Activated naive CD4-positive, alpha-beta T cell treated with anti-CD3 and anti-CD28 coated beads, Interleukin-2, amount 10 ng/mL, durations not matched to agents 7 days and 5 days (primary cell): ENCODE results near the gene SPDYE4.

Experiments
- CTCF ChIA-PET: fragments of 350-600 bp; sonication (Branson Sonifier 250); formaldehyde crosslinking; loops from one replicate; lab custom pipeline; 2021; ENCODE audit warnings: antibody characterized with exemption; lab: Charles Lee
- DNase-seq: peaks from one replicate; pipeline ENCODE4 v3.0.0-alpha.2; 2020
- H3K27ac Mint-ChIP-seq: one replicate; pipeline ENCODE4 v1.8.0; 2021; ENCODE audit warnings: mild to moderate bottlenecking, moderate library complexity, mixed read lengths
- H3K27me3 Mint-ChIP-seq: one replicate; pipeline ENCODE4 v1.8.0; 2021; ENCODE audit warnings: mild to moderate bottlenecking, mixed read lengths
- H3K36me3 Mint-ChIP-seq: one replicate; pipeline ENCODE4 v1.8.0; 2021; ENCODE audit warnings: mixed read lengths
- H3K4me1 Mint-ChIP-seq: one replicate; pipeline ENCODE4 v1.8.0; 2021; ENCODE audit warnings: mixed read lengths
- H3K4me3 Mint-ChIP-seq: one replicate; pipeline ENCODE4 v1.8.0; 2021; ENCODE audit warnings: mild to moderate bottlenecking, moderate library complexity, mixed read lengths
- H3K9me3 Mint-ChIP-seq: one replicate; pipeline ENCODE4 v1.8.0; 2021; ENCODE audit warnings: mixed read lengths

SPDYE4 gene

DNA sequence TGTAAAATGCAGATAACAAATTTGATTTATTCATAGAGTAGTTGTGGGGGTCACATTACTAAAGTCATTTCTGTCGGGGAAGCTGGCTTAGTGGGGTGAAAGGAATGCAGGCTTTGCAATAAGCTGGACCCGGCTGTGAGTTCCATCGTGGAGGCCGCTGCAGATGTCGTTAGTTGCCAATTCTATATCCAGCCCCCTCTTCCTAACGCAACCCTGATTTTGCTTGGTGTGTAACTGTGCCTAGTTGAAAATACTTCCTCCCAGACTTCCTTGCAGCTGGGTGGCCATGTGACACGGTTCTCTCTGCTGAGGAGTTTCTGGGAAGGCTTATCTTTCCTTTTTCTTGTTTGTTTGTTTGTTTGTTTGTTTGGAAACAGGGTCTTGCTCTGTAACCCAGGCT, 36.3 kb upstream of the SPDYE4 start:
- DNase-seq = no peak
- CTCF ChIA-PET = interaction anchor here (0.8 to 2.2 kb wide), 2 partner anchors 8 to 9 kb away, joined by 3 to 11 read pairs; no protein-coding TSS in a partner anchor
- no peak overlapping the region for H3K27ac Mint-ChIP-seq
- H3K4me3 Mint-ChIP-seq = no peak overlapping the region
- no peaks in the 10 kb centered on the region for H3K4me1 Mint-ChIP-seq
- peaks cover 2% of the 10 kb centered on the region for H3K9me3 Mint-ChIP-seq
- H3K27me3 Mint-ChIP-seq = peaks cover 21% of the 10 kb centered on the region
- no peaks in the 10 kb centered on the region for H3K36me3 Mint-ChIP-seq

DNA sequence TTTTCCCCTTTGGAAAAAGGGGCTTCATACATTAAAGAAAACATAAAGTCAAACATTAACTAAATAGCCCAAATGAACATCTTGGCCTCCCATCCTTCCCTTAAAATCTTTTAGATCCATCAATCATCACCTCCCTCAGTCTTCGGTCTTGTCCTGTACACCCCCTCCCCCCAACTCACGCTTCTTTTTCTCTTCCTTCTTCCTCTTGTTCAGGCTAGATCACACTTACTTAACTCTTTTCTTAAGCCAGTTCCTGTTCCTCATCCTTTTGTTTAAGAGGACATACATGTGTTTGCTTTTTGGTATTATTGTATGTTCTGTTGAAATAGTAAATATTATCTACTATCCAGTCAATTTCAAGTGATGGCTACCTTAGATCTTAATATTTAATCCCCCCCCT, 35.3 kb upstream of the SPDYE4 start:
- H3K4me3 Mint-ChIP-seq = no peak overlapping the region
- CTCF ChIA-PET = interaction anchor here (0.8 to 2.2 kb wide), 2 partner anchors 8 to 9 kb away, joined by 3 to 11 read pairs; no protein-coding TSS in a partner anchor
- DNase-seq = no peak
- peaks cover 24% of the 10 kb centered on the region for H3K27me3 Mint-ChIP-seq
- H3K9me3 Mint-ChIP-seq = peaks cover 2% of the 10 kb centered on the region
- H3K27ac Mint-ChIP-seq = no peak overlapping the region
- no peaks in the 10 kb centered on the region for H3K4me1 Mint-ChIP-seq
- H3K36me3 Mint-ChIP-seq = no peaks in the 10 kb centered on the region

DNA sequence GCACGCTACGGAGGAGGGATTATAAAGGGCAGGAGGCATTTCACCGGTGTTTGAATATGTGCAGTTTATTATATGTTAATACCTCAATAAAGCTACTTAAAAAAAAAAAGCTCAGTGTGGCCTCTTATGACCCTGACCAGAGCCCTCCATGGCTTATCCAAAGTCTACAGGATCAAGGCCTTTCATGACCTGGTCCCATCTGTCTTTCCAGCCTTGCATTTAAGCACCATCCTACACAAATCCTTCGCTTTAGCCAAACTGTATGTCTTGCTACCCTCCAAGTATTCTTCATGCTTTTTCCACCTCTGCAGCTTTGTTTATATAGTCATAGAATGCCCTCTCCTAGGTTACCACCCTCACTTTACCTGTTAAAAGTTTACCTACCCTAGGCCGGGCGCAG, 34.3 kb upstream of the SPDYE4 start:
- no peak for DNase-seq
- Mint-ChIP-seq H3K36me3 (no peaks in the 10 kb centered on the region), H3K9me3 (peaks cover 2% of the 10 kb centered on the region), H3K4me3 (no peak overlapping the region), H3K27me3 (peaks cover 24% of the 10 kb centered on the region), H3K4me1 (no peaks in the 10 kb centered on the region), H3K27ac (no peak overlapping the region)
- CTCF ChIA-PET = no interaction called here

DNA sequence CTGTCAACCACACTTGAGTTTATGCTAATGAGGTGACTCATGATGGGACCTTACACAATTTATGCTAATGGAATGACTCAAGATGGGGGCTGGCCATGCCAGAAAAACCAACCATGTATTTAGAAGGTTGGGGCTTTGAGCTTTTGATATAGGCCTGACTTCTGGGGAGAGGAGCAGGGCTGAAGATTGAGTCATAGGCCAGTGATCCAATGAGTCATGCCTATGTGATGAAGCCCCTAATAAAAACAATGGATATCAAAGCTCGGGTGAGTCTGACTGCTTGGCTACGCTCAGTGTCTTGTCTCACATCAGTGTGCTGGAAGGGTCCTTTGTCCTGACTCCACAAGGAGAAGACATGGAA, 33.5 kb upstream of the SPDYE4 start:
- H3K27me3 Mint-ChIP-seq = peaks cover 18% of the 10 kb centered on the region
- no peak for DNase-seq
- H3K9me3 Mint-ChIP-seq = peaks cover 2% of the 10 kb centered on the region
- CTCF ChIA-PET = interaction anchor here (0.9 kb wide), 1 partner anchor 206 kb away, joined by 3 read pairs; no protein-coding TSS in a partner anchor
- H3K4me3 Mint-ChIP-seq = no peak overlapping the region
- H3K27ac Mint-ChIP-seq = no peak overlapping the region
- H3K36me3 Mint-ChIP-seq = no peaks in the 10 kb centered on the region
- H3K4me1 Mint-ChIP-seq = no peaks in the 10 kb centered on the region

DNA sequence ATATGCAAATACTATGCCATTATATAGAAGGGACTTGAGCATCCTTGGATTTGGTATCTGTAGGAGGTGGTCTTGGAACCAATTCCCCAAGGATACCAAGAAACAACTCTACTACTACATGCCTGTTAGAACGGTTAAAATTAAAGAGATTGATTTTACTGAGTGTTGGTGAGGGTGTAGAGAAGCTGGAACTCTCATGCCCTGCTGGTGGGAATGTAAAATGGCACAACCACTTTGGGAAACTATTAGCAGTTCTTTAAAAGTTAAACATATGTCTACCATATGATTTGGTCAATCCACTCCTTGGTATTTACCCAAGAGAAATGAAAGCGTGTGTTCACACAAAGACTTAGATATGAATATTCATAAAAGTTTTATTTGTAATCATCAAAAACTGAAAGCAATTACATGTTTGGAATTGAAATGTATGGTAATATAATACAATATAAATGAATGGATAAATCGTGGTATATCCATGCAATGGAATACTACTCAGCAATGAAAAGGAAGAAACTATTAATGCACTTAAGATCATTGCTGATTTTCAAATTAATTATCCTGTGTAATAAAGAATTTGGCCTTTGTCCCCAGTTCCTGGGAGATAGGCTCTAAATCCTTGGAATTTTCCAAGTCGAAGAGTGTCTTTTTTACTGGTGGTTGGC, 33.0 kb upstream of the SPDYE4 start:
- Mint-ChIP-seq H3K4me3 (no peak overlapping the region), H3K9me3 (peaks cover 2% of the 10 kb centered on the region), H3K36me3 (no peaks in the 10 kb centered on the region), H3K4me1 (no peaks in the 10 kb centered on the region), H3K27me3 (peaks cover 15% of the 10 kb centered on the region), H3K27ac (no peak overlapping the region)
- CTCF ChIA-PET = interaction anchor here (0.9 kb wide), 1 partner anchor 206 kb away, joined by 3 read pairs; no protein-coding TSS in a partner anchor
- no peak for DNase-seq

DNA sequence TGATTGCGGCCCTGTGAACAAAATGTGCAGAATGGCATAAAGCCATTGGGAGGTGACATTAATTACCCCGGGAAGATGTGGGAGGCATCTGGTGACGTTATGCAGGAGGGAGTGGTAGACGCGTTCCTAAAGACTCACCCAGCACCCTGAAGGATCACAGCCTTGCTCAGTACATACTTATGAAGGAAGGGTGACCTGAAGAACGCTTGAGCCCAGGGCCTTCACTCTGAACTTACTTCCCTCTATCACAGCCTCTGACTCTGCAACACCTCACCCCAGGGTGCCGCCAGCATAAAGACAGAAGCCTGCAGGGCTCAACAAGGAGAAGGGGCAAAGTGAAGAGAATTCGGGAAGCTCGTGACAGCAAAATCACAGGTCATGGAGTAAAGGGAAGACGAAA, 31.4 kb upstream of the SPDYE4 start:
- no peak for DNase-seq
- no peak overlapping the region for H3K4me3 Mint-ChIP-seq
- no peaks in the 10 kb centered on the region for H3K36me3 Mint-ChIP-seq
- H3K4me1 Mint-ChIP-seq = no peaks in the 10 kb centered on the region
- H3K27me3 Mint-ChIP-seq = peaks cover 18% of the 10 kb centered on the region
- CTCF ChIA-PET = interaction anchor here (0.8 kb wide), 1 partner anchor 208 kb away, joined by 3 read pairs; no protein-coding TSS in a partner anchor
- no peak overlapping the region for H3K27ac Mint-ChIP-seq
- peaks cover 2% of the 10 kb centered on the region for H3K9me3 Mint-ChIP-seq

DNA sequence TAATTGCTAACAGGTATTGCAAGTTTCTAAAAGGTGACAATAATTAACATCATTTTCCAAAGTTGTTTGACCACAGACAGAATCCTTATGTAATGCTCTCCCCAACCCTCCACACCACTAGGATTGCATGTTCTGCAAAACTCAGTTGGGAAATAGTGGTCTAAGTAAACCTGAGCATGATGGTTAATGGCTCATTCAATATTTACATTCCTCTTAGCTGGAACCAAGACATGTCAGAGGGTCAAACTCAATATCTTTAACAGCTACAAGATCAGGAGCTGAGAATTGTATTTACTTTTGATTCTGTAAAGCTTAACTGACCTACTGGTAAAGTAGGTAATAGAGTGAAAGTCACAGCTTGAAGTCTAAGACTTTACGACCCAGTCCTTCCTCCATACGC, 30.7 kb upstream of the SPDYE4 start:
- no peak overlapping the region for H3K27ac Mint-ChIP-seq
- no peak for DNase-seq
- CTCF ChIA-PET = no interaction called here
- H3K9me3 Mint-ChIP-seq = peaks cover 2% of the 10 kb centered on the region
- no peaks in the 10 kb centered on the region for H3K4me1 Mint-ChIP-seq
- H3K36me3 Mint-ChIP-seq = no peaks in the 10 kb centered on the region
- peaks cover 17% of the 10 kb centered on the region for H3K27me3 Mint-ChIP-seq
- no peak overlapping the region for H3K4me3 Mint-ChIP-seq

DNA sequence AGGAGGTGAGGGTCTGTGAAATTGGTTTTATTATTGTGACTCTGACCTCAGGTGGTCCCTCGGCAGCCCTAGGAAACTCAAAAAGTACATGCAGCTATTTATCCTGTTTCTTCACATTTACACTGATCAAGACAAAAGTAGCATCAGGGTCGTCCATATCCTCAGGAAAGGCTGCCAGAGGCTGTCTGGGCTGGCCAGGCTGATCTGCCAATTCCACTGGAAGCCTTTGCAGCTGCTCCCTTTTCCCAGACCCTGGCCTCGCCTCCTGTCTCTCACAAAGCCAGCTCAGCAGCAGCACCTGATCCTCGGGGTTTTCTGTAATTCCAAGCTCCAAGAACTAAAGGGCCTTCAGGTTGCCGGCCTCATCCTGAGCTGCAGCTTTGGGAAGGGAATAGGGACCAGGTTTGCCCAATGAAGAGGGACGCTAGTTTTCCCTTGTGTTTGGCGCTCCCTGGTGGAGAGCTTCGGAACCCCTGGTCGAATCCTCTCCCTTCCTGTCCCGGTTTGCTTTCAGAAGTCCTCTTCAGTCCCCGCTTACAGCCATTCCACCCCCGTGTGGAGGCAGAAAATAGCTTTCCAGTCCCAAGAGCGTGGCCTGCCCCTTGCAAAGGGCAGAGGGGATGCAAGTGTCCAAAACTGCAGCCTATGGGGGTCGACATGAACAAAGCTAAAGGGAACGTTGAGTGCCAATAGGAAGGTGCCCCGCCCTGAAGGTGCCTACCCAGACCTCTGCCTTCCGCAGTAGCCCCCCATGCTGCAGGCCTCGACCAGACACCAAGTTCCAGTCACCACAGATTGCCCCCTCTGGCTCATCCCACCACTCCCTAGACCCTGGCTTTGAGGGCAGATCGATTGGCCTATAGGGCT, 27.4 kb upstream of the SPDYE4 start:
- CTCF ChIA-PET = interaction anchor here (0.7 to 3.0 kb wide), 33 partner anchors 8 to 724 kb away, joined by 3 to 17 read pairs (median 4); partner anchors contain the start of genes NDEL1 and PIK3R6
- H3K9me3 Mint-ChIP-seq = no peaks in the 10 kb centered on the region
- H3K36me3 Mint-ChIP-seq = no peaks in the 10 kb centered on the region
- no peak overlapping the region for H3K4me3 Mint-ChIP-seq
- no peaks in the 10 kb centered on the region for H3K4me1 Mint-ChIP-seq
- no peak overlapping the region for H3K27ac Mint-ChIP-seq
- peaks cover 17% of the 10 kb centered on the region for H3K27me3 Mint-ChIP-seq
- peak; percentile 77 for DNase-seq

DNA sequence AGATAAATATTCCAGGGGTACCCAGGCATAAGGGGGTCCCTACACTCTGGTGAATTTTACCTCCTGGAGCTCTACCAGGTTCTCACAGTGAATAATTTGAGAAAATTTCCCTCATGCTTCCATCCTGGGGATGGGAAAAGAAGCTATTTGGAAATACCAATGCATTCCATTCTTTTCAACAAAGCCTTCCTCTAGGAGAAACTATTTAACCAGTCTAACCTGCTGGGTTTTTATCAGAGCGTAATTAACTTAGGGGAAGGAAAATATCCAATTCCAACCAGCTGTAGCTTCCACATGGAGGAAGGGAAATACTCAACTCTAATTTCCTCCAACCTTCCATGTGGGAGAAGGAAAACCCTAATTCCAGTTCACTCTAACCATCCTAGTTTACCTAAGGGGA, 23.8 kb upstream of the SPDYE4 start:
- Mint-ChIP-seq H3K36me3 (no peaks in the 10 kb centered on the region), H3K27ac (no peak overlapping the region), H3K4me3 (no peak overlapping the region), H3K4me1 (no peaks in the 10 kb centered on the region), H3K9me3 (no peaks in the 10 kb centered on the region), H3K27me3 (peaks cover 19% of the 10 kb centered on the region)
- DNase-seq = no peak
- CTCF ChIA-PET = interaction anchor here (0.6 to 1.1 kb wide), 2 partner anchors 25 to 490 kb away, joined by 3 read pairs; no protein-coding TSS in a partner anchor

DNA sequence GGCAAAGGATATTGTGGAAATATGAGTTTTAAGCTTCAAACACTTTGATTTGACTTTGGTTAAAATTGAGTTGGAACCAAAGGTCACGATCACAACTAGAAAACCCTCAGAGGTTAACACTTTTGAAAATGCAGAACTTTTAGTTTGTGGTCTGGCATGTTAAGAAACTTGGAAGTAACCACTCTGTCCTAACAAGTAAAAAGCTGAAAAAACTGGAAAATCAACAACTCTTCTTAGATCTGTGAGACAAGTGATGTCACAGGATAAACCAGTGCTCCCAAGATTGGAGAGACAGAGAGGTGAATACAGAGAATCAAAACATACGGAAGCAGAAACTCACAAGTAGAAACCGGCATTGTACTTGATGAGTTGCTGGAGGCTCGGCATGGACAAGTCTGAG, 23.4 kb upstream of the SPDYE4 start:
- H3K9me3 Mint-ChIP-seq = no peaks in the 10 kb centered on the region
- H3K27me3 Mint-ChIP-seq = peaks cover 23% of the 10 kb centered on the region
- H3K4me3 Mint-ChIP-seq = no peak overlapping the region
- no peak for DNase-seq
- no peaks in the 10 kb centered on the region for H3K4me1 Mint-ChIP-seq
- no peaks in the 10 kb centered on the region for H3K36me3 Mint-ChIP-seq
- CTCF ChIA-PET = interaction anchor here (0.6 kb wide), 1 partner anchor 489 kb away, joined by 3 read pairs; no protein-coding TSS in a partner anchor
- no peak overlapping the region for H3K27ac Mint-ChIP-seq

DNA sequence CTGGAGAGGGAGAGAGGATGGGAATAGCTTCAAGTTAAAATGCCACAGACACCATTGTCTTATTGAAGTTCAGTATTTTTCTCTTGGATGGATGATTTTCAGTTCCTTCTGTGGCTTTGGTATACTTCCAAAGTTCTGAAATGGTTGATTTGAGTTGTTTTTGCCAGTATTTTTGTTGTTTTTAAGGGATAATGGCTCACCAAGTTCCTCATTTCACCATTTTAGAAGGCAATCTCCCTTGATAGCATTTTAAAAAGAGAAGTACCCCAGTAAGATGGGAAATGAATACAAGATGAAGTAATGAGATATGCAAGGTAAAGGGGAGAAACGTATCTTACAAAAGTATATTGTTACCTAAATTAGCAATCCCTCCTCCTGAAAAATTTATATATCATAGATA, 18.5 kb upstream of the SPDYE4 start:
- no peaks in the 10 kb centered on the region for H3K4me1 Mint-ChIP-seq
- no peak overlapping the region for H3K4me3 Mint-ChIP-seq
- no peak overlapping the region for H3K27ac Mint-ChIP-seq
- no peaks in the 10 kb centered on the region for H3K36me3 Mint-ChIP-seq
- no peak for DNase-seq
- H3K27me3 Mint-ChIP-seq = peaks cover 28% of the 10 kb centered on the region
- H3K9me3 Mint-ChIP-seq = no peaks in the 10 kb centered on the region
- CTCF ChIA-PET = interaction anchor here (2.2 kb wide), 1 partner anchor 9 kb away, joined by 17 read pairs; no protein-coding TSS in a partner anchor

DNA sequence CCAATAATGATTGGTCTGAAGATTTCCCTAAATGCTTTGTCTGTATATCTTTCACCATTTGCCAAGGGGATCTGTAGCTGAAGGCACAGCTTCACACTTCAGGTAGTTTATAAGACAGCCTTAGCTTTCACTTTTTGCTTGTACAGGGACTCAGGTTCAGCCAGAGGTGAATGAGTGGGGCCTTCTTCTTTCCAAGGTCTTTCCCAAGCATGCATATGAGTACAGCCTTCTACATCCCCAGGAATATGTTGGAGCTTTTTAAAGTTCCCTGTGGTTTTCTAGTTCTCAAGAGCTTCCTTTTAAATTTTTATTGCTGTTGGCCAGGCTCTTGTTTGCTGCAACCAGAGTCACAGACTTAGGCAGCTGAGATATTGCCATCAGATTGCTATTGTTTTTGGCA, 17.9 kb upstream of the SPDYE4 start:
- H3K36me3 Mint-ChIP-seq = no peaks in the 10 kb centered on the region
- no peak overlapping the region for H3K4me3 Mint-ChIP-seq
- no peaks in the 10 kb centered on the region for H3K4me1 Mint-ChIP-seq
- peaks cover 28% of the 10 kb centered on the region for H3K27me3 Mint-ChIP-seq
- H3K9me3 Mint-ChIP-seq = no peaks in the 10 kb centered on the region
- DNase-seq = no peak
- H3K27ac Mint-ChIP-seq = no peak overlapping the region
- CTCF ChIA-PET = interaction anchor here (0.6 to 2.2 kb wide), 2 partner anchors 9 to 117 kb away, joined by 3 to 17 read pairs; no protein-coding TSS in a partner anchor

DNA sequence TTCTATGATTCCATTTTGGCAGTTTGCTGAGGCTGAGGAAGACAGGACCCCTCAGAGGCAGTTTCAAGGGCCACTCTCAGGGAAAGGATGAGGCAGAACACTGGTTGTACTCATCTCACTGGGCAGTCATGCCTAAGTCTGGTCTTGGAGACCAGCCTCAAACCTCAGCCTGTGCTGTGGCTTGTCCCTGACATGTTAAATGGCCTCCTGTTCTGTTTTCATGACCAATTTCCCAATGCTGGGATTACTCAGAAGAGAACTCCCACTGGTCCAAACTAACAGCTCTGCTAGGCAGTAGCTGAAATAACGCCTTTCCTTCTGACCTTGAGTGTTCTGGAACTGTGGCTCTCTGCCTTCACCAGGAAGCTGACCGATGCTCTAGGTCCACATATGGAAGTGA, 8.4 kb upstream of the SPDYE4 start:
- Mint-ChIP-seq H3K27ac (no peak overlapping the region), H3K36me3 (no peaks in the 10 kb centered on the region), H3K4me3 (no peak overlapping the region), H3K27me3 (peaks cover 26% of the 10 kb centered on the region), H3K9me3 (no peaks in the 10 kb centered on the region), H3K4me1 (no peaks in the 10 kb centered on the region)
- DNase-seq = no peak
- CTCF ChIA-PET = no interaction called here

DNA sequence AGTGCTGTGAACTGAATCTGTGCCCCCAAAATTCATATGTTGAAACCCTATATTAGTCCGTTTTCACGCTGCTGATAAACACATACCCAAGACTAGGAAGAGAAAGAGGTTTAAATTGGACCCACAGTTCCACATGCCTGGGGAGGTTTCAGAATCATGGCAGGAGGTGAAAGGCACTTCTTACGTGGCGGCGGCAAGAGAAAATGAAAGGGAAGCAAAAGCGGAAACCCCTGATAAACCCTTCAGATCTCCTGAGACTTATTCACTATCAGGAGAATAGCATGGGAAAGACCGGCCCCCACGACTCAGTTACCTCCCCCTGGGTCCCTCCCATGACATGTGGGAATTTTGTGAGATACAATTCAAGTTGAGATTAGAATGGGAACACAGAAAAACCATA, 3.7 kb upstream of the SPDYE4 start:
- Mint-ChIP-seq H3K27ac (no peak overlapping the region), H3K4me1 (no peaks in the 10 kb centered on the region), H3K4me3 (no peak overlapping the region), H3K36me3 (no peaks in the 10 kb centered on the region), H3K9me3 (no peaks in the 10 kb centered on the region), H3K27me3 (peaks cover 36% of the 10 kb centered on the region)
- CTCF ChIA-PET = no interaction called here
- DNase-seq = no peak
